ENCODE results near the gene PATE1.

The PATE1 gene

GRCh38 chr11:125797641-125798040 lies 51.6 kb downstream of the PATE1 start:
- DNase-seq = no peak

Measured in activated CD4-positive, CD25-positive, alpha-beta regulatory T cell (primary cell).